H1 (cell line): Measurements from ENCODE around the gene PLAC1. TPM values are rescaled to one million over a fixed set of nuclear protein-coding genes. Genes with fewer than 3 reads are reported as not detected.
A peak's percentile ranks its signal among the peaks of the same experiment; 100 is the strongest.

Source experiments
- CTCF ChIA-PET: fragments of 300-600 bp; sonication (Branson Sonifier 250); formaldehyde crosslinking; loops from one replicate; lab custom pipeline; 2021; ENCODE audit not compliant: partially characterized antibody; lab: Charles Lee
- POLR2A ChIA-PET: fragments of 300-600 bp; sonication (Branson Sonifier 250); formaldehyde crosslinking; loops from one replicate; lab custom pipeline; 2021; ENCODE audit warnings: inconsistent platforms; ENCODE audit not compliant: partially characterized antibody; lab: Charles Lee
- DNase-seq, 2 experiments: peaks; one replicate each; pipeline versions ENCODE4 v3.0.0 to v3.0.0-alpha.2; 2010 to 2022; ENCODE audit warnings: low spot score in 2 of 2, low read depth in 1 of 2, mixed read lengths in 1 of 2
- FAIRE-seq: peaks from 2 replicates; lab custom pipeline; 2011; peaks lifted over from hg19 to GRCh38; lab: Jason Lieb, UNC
- H2AFZ ChIP-seq: 2 replicates; pipeline ENCODE4 v1.8.1; 2012; ENCODE audit warnings: low read length, inconsistent platforms
- H2AK5ac ChIP-seq: 2 replicates; pipeline ENCODE4 v1.6.1; 2013; ENCODE audit warnings: low read depth, low read length
- H2BK120ac ChIP-seq: replicated peaks from 2 replicates; pipeline ENCODE3; 2013; ENCODE audit warnings: low read depth, low read length, inconsistent platforms
- H2BK12ac ChIP-seq: 2 replicates; pipeline ENCODE4 v1.6.1; 2013; ENCODE audit warnings: low read depth, low read length
- H2BK15ac ChIP-seq: 2 replicates; pipeline ENCODE4 v1.6.1; 2013; ENCODE audit warnings: low read length
- H2BK20ac ChIP-seq: 2 replicates; pipeline ENCODE4 v1.6.1; 2013; ENCODE audit warnings: low read length
- H2BK5ac ChIP-seq: 2 replicates; pipeline ENCODE4 v1.6.1; 2013; ENCODE audit warnings: low read depth, low read length
- H3K14ac ChIP-seq: 2 replicates; pipeline ENCODE4 v1.6.1; 2013; ENCODE audit warnings: inconsistent platforms; ENCODE audit not compliant: insufficient read length
- H3K18ac ChIP-seq: 2 replicates; pipeline ENCODE4 v1.6.1; 2013; ENCODE audit warnings: low read length; ENCODE audit errors: extremely low read depth
- H3K23ac ChIP-seq: 2 replicates; pipeline ENCODE4 v1.6.1; 2013; ENCODE audit warnings: inconsistent platforms; ENCODE audit not compliant: insufficient read length
- H3K23me2 ChIP-seq: 2 replicates; pipeline ENCODE4 v1.6.1; 2013; ENCODE audit warnings: low read depth, low read length
- H3K27ac ChIP-seq: 2 replicates; pipeline ENCODE4 v1.6.1; 2011; ENCODE audit warnings: low read depth, low read length, inconsistent platforms
- H3K27me3 ChIP-seq, 4 experiments: replicated peaks in 1 of 4; 1 replicate in 1 of 4; 2 replicates in 3 of 4; pipeline versions ENCODE4 v1.6.1 to v1.8.1; 2011 to 2013; ENCODE audit warnings: low read length in 3 of 4, mild to moderate bottlenecking in 3 of 4, inconsistent platforms in 2 of 4, mixed read lengths in 2 of 4, moderate library complexity in 1 of 4; ENCODE audit not compliant: control insufficient read depth in 3 of 4, insufficient read depth in 3 of 4; ENCODE audit errors: extremely low read depth in 1 of 4
- H3K36me3 ChIP-seq, 4 experiments: 2 replicates each; pipeline versions ENCODE4 v1.6.1 to v1.8.1; 2011 to 2013; ENCODE audit warnings: mild to moderate bottlenecking in 4 of 4, low read length in 3 of 4, moderate library complexity in 2 of 4, control low read depth in 1 of 4, inconsistent platforms in 1 of 4; ENCODE audit not compliant: insufficient read depth in 4 of 4, control insufficient read depth in 2 of 4
- H3K4ac ChIP-seq: replicated peaks from 2 replicates; pipeline ENCODE3; 2013; ENCODE audit warnings: low read length, low read depth, mixed read lengths, inconsistent platforms; ENCODE audit not compliant: insufficient read length
- H3K4me1 ChIP-seq, 4 experiments: replicated peaks in 1 of 4; 1 replicate in 1 of 4; 2 replicates in 3 of 4; pipeline versions ENCODE4 v1.6.1 to v1.8.1; 2011 to 2013; ENCODE audit warnings: low read length in 3 of 4, inconsistent platforms in 2 of 4, mixed read lengths in 1 of 4; ENCODE audit not compliant: insufficient read depth in 4 of 4, control insufficient read depth in 3 of 4
- H3K4me2 ChIP-seq, 2 experiments: 2 replicates each; pipeline versions ENCODE4 v1.6.1 to v1.8.1; 2011 to 2013; ENCODE audit warnings: low read depth in 2 of 2, low read length in 2 of 2, control low read depth in 1 of 2, inconsistent platforms in 1 of 2, mild to moderate bottlenecking in 1 of 2; ENCODE audit not compliant: insufficient read depth in 1 of 2
- H3K4me3 ChIP-seq, 4 experiments: fragments of 200-600, 300-600 bp in 1 of 4; sonication (generic), shearing (Covaris generic), sonication (Bioruptor Twin) in 1 of 4; 2 replicates each; pipeline versions ENCODE4 v1.5.1 to v1.8.1; 2011 to 2016; ENCODE audit warnings: low read length in 4 of 4, low read depth in 3 of 4, control low read depth in 2 of 4, inconsistent platforms in 2 of 4, mild to moderate bottlenecking in 2 of 4, mixed read lengths in 1 of 4, moderate library complexity in 1 of 4; ENCODE audit not compliant: insufficient read depth in 2 of 4; ENCODE audit errors: extremely low read depth in 1 of 4
- H3K56ac ChIP-seq: replicated peaks from 2 replicates; pipeline ENCODE3; 2013; ENCODE audit warnings: low read depth, mild to moderate bottlenecking, mixed read lengths, low read length, inconsistent platforms; ENCODE audit not compliant: insufficient read length
- H3K79me1 ChIP-seq: 2 replicates; pipeline ENCODE4 v1.6.1; 2013; ENCODE audit warnings: low read depth, low read length, control low read depth
- H3K79me2 ChIP-seq, 2 experiments: 2 replicates each; pipeline versions ENCODE4 v1.6.1 to v1.8.1; 2012 to 2013; ENCODE audit warnings: low read length in 2 of 2, mild to moderate bottlenecking in 2 of 2, inconsistent platforms in 1 of 2; ENCODE audit not compliant: insufficient read depth in 2 of 2, control insufficient read depth in 1 of 2
- H3K9ac ChIP-seq, 4 experiments: replicated peaks in 1 of 4; 1 replicate in 1 of 4; 2 replicates in 3 of 4; pipeline versions ENCODE4 v1.6.1 to v1.8.1; 2011 to 2013; ENCODE audit warnings: low read depth in 3 of 4, low read length in 3 of 4, control low read depth in 2 of 4, mild to moderate bottlenecking in 2 of 4, moderate library complexity in 2 of 4, inconsistent platforms in 1 of 4; ENCODE audit errors: extremely low read depth in 1 of 4
- H3K9me3 ChIP-seq, 2 experiments: 2 replicates each; pipeline versions ENCODE4 v1.6.1 to v1.8.1; 2012 to 2013; ENCODE audit warnings: mild to moderate bottlenecking in 2 of 2, moderate library complexity in 2 of 2, control low read depth in 1 of 2, inconsistent platforms in 1 of 2, low read depth in 1 of 2, low read length in 1 of 2, mixed read lengths in 1 of 2; ENCODE audit not compliant: insufficient read depth in 2 of 2
- H4K20me1 ChIP-seq, 2 experiments: replicated peaks in 1 of 2; 2 replicates each; pipeline versions ENCODE3 to v1.8.1; 2011 to 2013; ENCODE audit warnings: inconsistent platforms in 2 of 2, low read length in 2 of 2, mild to moderate bottlenecking in 1 of 2; ENCODE audit not compliant: insufficient read depth in 2 of 2, control insufficient read depth in 1 of 2
- H4K5ac ChIP-seq: 2 replicates; pipeline ENCODE4 v1.6.1; 2013; ENCODE audit warnings: low read length, low read depth, mixed read lengths, inconsistent platforms; ENCODE audit not compliant: insufficient read length
- H4K8ac ChIP-seq: 2 replicates; pipeline ENCODE4 v1.8.0; 2013; ENCODE audit warnings: mild to moderate bottlenecking, moderate library complexity, low read length, inconsistent platforms; ENCODE audit not compliant: insufficient read depth; ENCODE audit errors: extremely low read depth
- H4K91ac ChIP-seq: replicated peaks from 2 replicates; pipeline ENCODE3; 2013; ENCODE audit warnings: low read length, mixed read lengths, inconsistent platforms; ENCODE audit not compliant: insufficient read length
- EGR1 ChIP-seq: IDR thresholded peaks from 2 replicates; pipeline ENCODE4 v1.6.1; 2011; ENCODE audit warnings: low read depth, low read length, borderline replicate concordance
- EZH2 ChIP-seq: fragments of 200-600 bp; sonication (generic); IDR thresholded peaks from 2 replicates; pipeline ENCODE4 v1.7.1; 2012; ENCODE audit warnings: low read depth, mild to moderate bottlenecking, moderate library complexity, low read length, inconsistent platforms; ENCODE audit not compliant: severe bottlenecking
- MAX ChIP-seq: IDR thresholded peaks from 2 replicates; pipeline ENCODE4 v1.6.1; 2012; ENCODE audit warnings: inconsistent platforms
- PHF8 ChIP-seq: fragments of 200-600 bp; sonication (generic); conservative IDR thresholded peaks from 2 replicates; pipeline ENCODE4 v1.7.1; 2012; ENCODE audit warnings: low read depth, mild to moderate bottlenecking, inconsistent platforms, low read length, moderate library complexity
- POLR2AphosphoS5 ChIP-seq: IDR thresholded peaks from 2 replicates; pipeline ENCODE4 v1.6.1; 2011; ENCODE audit warnings: low read depth, low read length
- RNF2 ChIP-seq: fragments of 200-900, 300-1000 bp; sonication (generic); IDR thresholded peaks from 2 replicates; pipeline ENCODE4 v1.7.1; 2016; ENCODE audit warnings: borderline replicate concordance, low read depth, mild to moderate bottlenecking, antibody characterized with exemption, low read length; ENCODE audit not compliant: poor library complexity, severe bottlenecking; ENCODE audit errors: missing control alignments
- RXRA ChIP-seq: IDR thresholded peaks from 2 replicates; pipeline ENCODE4 v1.6.1; 2011; ENCODE audit warnings: low read depth, mild to moderate bottlenecking, low read length, moderate library complexity; ENCODE audit not compliant: insufficient read depth
- SAP30 ChIP-seq: fragments of 300-600 bp; sonication (generic); IDR thresholded peaks from 2 replicates; pipeline ENCODE4 v1.7.1; 2012; ENCODE audit warnings: low read length, moderate library complexity, mild to moderate bottlenecking, inconsistent platforms; ENCODE audit not compliant: insufficient read depth, insufficient replicate concordance
- SUZ12 ChIP-seq: fragments of 200-600 bp; sonication (generic); IDR thresholded peaks from 2 replicates; pipeline ENCODE4 v1.6.1; 2012; ENCODE audit warnings: mild to moderate bottlenecking, inconsistent platforms, low read length, moderate library complexity, mixed read lengths
- WGBS, 2 experiments: shearing (Covaris generic) in 1 of 2; methylation state at CpG; one replicate each; pipeline versions ENCODE4 v1.1.6 to v1.1.7; 2013 to 2015; ENCODE audit warnings: low lambda C conversion rate in 2 of 2, mixed read lengths in 2 of 2, inconsistent platforms in 1 of 2, low coverage in 1 of 2, missing lambda C conversion rate in 1 of 2; ENCODE audit not compliant: insufficient replicate concordance in 2 of 2, insufficient coverage in 1 of 2, insufficient read length in 1 of 2; ENCODE audit errors: extremely low coverage in 1 of 2, missing lambda C conversion rate in 1 of 2; 5-methylcytosine and 5-hydroxymethylcytosine counted together
- polyA plus RNA-seq, 7 experiments: library from polyadenylated mRNA; depleted of rRNA in 3 of 7; stranded (reverse) in 5 of 7; unstranded in 2 of 7; fragments of >200 nt in 5 of 7; fragments of 200-250 nt in 2 of 7; gene quantifications; 1 replicate in 5 of 7; 2 replicates in 1 of 7; 4 replicates in 1 of 7; pipeline versions ENCODE4 v1.2.1 to v1.2.3, GENCODE V29; 2011 to 2013; ENCODE audit warnings: missing spikeins in 2 of 7, mixed read lengths in 2 of 7
- total RNA-seq: library from RNA; stranded (reverse); fragmentation: NEBNext Ultra II Directional; extraction: Animal tissue kit (Norgen Biotek cat#: 25700); gene quantifications from 2 replicates; pipeline ENCODE4 v1.2.1, GENCODE V29; 2021

PLAC1 gene
- total and polyA plus RNA-seq, 2 of the 8 experiments (the other 6 are each of a cell fraction or from before 2014, with no cell fraction given), result 1.8 TPM; not detected in 1

GRCh38 chrX:134545510-134545909 lies 112.8 kb downstream of the PLAC1 start:
- no peak for DNase-seq
- H3K9me3 ChIP-seq, result no peaks in the 10 kb centered on the region
- no peak overlapping the region for H3K4ac ChIP-seq
- no peak overlapping the region for H2BK15ac ChIP-seq
- no peak overlapping the region for H3K23ac ChIP-seq
- H3K56ac ChIP-seq, result no peak overlapping the region
- no peak overlapping the region for H4K5ac ChIP-seq
- H3K18ac ChIP-seq, result no peak overlapping the region
- no peaks in the 10 kb centered on the region for H3K79me1 ChIP-seq
- CTCF ChIA-PET, result interaction anchor here (0.7 to 2.3 kb wide), 3 partner anchors 25 to 219 kb away, joined by 3 to 10 read pairs (median 5); no protein-coding TSS in a partner anchor
- peaks cover 17 to 41% (median 33%) of the 10 kb centered on the region in 4 experiments; a peak in 6 of 7 replicates for H3K27me3 ChIP-seq
- H3K23me2 ChIP-seq, result peaks cover 14% of the 10 kb centered on the region; the same call in 1 of the 2 replicates
- POLR2A ChIA-PET, result interaction anchor here (0.7 to 0.8 kb wide), 2 partner anchors 24 to 44 kb away, joined by 3 read pairs; no protein-coding TSS in a partner anchor
- H4K8ac ChIP-seq, result peak overlapping the region; percentile 68
- no peak overlapping the region for H2BK5ac ChIP-seq
- H2BK20ac ChIP-seq, result no peak overlapping the region
- H3K4me1 ChIP-seq, result peaks cover 2 to 22% (median 13%) of the 10 kb centered on the region in 4 experiments; a peak in 6 of 7 replicates
- H3K36me3 ChIP-seq, result no peaks in the 10 kb centered on the region
- no peak overlapping the region for H2BK120ac ChIP-seq
- no peak overlapping the region for H2AK5ac ChIP-seq
- H3K9ac ChIP-seq, result no peak overlapping the region; a peak in 1 of 7 replicates
- no peaks in the 10 kb centered on the region for H3K79me2 ChIP-seq
- no peak for FAIRE-seq
- WGBS, 2 experiments, result 14% methylated on average over 12 of the region's 20 CpGs; no CpG with 5 or more reads in 1 of the 2 experiments
- H3K4me2 ChIP-seq, result peak overlapping the region; percentile 71 to 87
- H4K20me1 ChIP-seq, result no peaks in the 10 kb centered on the region
- no peak overlapping the region for H3K27ac ChIP-seq
- H4K91ac ChIP-seq, result no peak overlapping the region
- no peak overlapping the region for H2BK12ac ChIP-seq
- H3K14ac ChIP-seq, result no peak overlapping the region
- TF ChIP-seq EZH2, result peak; percentile 20
- TF ChIP-seq RXRA, result no peak
- TF ChIP-seq PHF8, result no peak
- no peak for TF ChIP-seq MAX
- TF ChIP-seq SAP30, result no peak
- peak; percentile 34 for TF ChIP-seq RNF2
- peak; percentile 18; the same call in 1 of the 2 replicates for TF ChIP-seq SUZ12
- TF ChIP-seq EGR1, result no peak
- no peak for TF ChIP-seq POLR2AphosphoS5
- H2AFZ ChIP-seq, result no peak overlapping the region
- H3K4me3 ChIP-seq, result peak overlapping the region; percentile 14 to 70 (median 47); a peak in 5 of 8 replicates
